Right renal pelvis (tissue), 4 donors: ENCODE data around the gene CACNA1C. TPM values are rescaled to one million over a fixed set of nuclear protein-coding genes. Genes with fewer than 3 reads are reported as not detected.
"Not testable (repeated sequence)": the region's sequence is repeated elsewhere in the genome, so short reads cannot be mapped to it uniquely, and the experiment has no call there.

Experiments
- DNase-seq, 4 donors: peaks; one replicate each; pipeline ENCODE4 v3.0.0-alpha.2; 2013; ENCODE audit warnings: low read depth in 4 of 4, low spot score in 3 of 4, missing footprints in 1 of 4
- polyA plus RNA-seq, 4 donors: library from polyadenylated mRNA; unstranded; fragments of 120-200 nt; gene quantifications; one replicate each; pipeline ENCODE4 v1.2.1, GENCODE V29; 2013; ENCODE audit not compliant: insufficient read length in 4 of 4

CACNA1C gene
- polyA plus RNA-seq, 4 donors: 7.6 to 8.6 (median 7.9) TPM

DNA sequence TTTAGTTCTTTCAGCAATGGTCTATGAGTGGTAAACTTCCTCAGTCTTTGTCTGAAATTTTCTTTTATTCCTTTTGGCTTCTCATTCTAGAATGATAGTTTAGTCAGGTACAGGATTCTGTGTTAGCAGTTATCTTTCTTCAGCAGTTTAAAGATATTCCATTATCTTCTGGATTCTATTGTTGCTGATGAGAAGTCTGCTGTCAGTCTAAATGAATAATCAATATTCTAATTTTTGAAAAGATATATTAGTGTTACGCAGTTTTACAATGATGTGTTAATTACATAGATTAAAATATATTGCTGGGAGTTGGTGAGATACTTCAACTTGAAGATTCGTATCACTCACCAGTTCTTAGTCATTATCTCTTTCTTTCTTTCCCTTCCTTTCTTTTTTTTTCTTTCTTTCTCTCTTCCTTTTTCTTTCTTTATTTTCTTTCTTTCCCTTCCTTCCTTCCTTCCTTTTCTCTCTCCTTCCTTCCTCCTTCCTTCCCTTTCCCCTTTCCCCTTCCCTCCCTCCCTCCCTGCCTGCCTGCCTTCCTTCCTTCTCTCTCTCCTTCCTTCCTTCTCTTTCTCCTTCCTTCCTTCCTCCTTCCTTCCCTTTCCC, 17.8 kb downstream of the CACNA1C start:
- no peak for DNase-seq

GRCh38 chr12:2074792-2075191, 22.0 kb downstream of the CACNA1C start:
- no peak for DNase-seq

DNA sequence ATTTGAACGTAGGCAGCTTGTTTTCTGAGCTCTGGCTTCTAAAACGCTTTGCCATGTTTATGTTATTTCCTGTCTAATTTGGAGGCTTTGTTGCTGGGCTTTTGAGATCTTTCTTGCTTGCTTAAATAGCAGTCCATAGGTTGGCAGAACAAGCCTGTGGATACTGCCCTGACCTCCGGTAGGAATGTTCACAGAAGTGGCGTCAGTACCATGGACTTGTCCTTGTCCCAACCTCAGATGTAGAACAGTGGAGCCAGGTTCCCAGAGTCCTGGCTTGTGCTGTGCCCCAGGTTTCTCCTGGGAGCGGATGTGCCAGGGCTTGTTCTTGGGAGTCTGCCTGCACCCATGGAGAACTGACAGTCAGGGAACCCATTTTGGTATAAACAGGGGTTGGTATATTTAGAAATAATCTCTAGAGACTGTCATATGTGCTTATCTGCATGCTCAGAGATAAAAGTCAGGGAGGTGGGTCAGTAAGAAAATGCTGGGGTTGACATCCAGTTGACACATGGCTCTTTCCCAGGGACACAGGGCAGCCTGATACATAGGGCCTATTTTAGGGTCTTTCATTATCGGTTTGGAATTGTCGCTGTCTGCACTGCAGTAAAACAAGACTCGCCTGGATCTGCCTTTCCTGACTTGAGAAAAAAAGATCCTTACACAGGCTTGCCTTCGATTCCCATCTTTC, 22.9 kb downstream of the CACNA1C start:
- DNase-seq: no peak

- DNase-seq: no peak
Measured at GRCh38 chr12:2076196-2076570, 23.4 kb downstream of the CACNA1C start.

DNA sequence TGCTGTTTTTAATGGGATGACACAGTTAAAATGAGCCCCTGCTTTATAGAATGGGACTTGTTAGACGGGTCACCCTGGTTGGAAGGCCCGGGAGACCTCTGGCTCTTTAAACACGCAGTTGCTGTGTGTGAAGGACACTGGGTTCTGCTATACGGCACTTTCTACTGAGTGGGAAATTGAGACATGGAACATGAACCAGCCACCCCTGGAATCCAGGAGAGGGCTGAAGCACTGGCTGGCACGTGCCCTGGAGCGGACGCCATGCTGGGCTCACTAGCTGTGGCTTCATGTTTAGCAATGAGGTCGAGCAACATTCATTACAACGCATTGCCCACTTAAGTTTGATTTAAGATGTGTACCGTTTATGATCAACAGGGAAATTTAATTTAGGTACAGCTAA, 23.9 kb downstream of the CACNA1C start:
- DNase-seq: no peak

- no peak for DNase-seq
Measured at GRCh38 chr12:2080604-2081003, 27.8 kb downstream of the CACNA1C start.

DNA sequence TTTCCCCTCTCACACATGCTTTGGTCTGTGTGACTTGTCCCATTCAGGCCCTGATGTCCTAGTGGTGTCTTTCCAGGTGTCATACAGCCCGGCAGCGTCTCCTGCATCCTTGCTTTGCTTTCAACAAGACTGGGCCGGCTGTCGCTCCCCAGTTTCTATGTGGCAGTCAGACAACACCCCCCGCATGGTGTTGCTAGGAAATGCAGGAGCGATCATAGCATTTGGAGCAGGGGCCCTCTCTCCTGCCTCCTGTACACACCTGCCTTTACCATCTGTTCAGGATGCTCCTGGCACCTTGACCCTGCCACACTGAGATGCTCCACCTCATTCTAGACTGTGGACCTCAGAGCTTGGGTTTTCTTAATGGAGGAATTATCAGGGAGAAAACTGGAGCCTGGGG, 29.5 kb downstream of the CACNA1C start:
- no peak for DNase-seq

DNA sequence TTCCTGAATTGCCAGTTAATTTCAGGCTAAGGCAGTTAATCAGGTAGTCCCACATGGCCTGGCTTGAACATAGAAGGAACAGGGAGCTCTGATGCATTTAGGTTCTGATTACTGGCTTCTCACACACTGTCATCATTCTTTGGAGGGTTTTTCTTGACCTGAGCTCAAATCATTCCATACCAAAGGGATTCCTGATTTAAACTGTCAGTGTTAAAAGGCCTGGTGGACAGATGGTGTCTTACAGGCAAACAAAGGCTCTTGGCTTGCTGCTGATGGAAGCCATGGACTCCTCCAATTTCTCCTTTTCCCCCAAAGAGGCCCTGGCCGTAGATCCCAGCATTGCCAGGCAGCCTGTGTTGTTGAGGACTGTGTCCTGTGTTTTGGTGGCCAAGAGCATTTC, 30.2 kb downstream of the CACNA1C start:
- no peak for DNase-seq

GRCh38 chr12:2083561-2083960, 30.8 kb downstream of the CACNA1C start:
- no peak for DNase-seq

DNA sequence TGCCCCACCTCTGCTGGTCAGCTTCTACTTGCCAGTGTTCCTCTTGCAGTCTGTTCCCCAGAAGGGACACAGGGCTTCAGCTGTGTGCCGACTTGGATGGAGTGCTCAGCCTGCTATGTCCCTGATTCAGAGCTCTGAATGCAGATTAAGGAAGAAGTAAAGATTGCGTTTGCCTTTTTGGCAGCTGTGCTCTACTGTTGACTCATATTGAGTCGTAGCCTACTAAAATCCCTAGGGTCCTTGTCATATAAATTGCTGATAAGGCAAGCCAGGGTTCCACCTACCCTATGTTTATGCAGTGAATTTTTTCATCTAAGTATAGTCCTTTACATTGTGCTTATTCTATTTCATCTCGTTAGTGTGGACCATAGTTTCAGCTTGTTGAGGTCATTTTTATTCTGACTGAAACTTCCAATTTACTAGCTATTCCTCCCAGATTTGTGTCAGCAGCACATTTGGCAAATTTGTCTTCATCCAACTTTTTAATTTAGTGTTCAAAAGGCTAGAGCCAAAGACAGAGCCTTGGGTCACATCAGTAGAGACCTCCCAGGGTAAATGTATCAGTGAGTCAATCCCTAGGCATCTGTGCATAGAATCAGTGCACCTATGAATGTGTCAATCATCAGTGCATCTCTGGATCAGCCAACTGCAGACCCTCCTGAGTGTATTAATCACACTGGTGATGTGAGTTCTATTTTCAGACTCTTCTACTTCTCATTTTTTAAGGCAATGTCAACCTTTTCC, 31.9 kb downstream of the CACNA1C start:
- no peak for DNase-seq

DNA sequence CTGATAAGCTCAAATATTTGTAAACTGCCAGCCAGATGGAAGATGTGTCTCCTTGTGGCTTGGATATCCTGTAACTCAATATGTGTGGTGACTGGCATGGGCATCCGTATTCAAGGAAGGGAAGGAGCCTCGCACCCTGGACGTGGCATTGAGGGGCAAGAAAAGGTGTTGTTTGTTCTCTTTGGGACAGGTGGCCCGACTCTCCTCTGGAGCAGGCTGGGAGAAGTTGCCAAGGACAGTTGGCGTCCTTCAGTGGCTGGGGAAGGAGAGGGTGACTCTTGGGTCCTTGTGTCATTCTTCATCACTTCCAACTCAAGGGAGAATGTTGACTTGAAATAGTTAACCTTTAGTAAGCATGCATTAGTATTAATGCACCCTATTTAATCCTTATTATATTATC, 39.6 kb downstream of the CACNA1C start:
- no peak for DNase-seq

DNA sequence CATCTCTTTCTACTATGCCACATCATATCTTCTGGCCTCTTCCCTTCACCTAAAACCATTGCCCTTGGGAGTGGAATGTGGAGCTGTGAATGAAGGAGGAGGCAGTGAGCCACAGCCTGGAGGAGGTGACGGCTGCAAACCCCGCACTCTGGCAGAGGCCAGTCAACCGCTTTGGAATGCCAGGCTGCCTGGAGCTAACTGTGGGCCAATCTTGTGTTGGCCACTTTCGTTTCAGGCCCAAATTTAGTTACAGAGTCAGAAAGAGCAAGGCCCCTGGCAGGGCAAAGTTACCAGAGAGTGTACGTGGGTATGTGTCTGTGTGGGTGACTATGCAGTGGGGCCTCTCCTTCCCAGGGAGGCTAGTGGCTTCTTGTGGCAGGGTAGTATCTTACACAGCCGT, 40.1 kb downstream of the CACNA1C start:
- DNase-seq: no peak

DNA sequence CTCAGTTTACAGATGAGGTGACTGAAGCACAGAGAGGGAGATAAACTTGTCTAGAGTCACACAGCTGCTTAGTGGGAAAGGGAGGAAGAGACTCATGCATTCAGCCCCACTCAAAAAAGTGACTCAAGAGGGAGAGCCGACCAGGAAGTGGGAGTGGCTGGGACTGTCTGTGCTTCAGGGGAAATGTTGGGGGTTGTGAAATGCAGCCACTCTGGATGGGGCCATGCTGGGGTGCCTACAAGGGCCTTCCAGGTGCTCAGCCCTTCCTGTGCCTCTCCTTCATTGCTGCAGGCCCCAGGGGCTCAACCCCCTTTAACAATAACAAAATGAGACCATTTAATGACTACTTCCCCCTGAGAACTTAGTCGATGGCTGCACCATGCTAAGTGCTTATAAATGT, 41.8 kb downstream of the CACNA1C start:
- no peak for DNase-seq

GRCh38 chr12:2095878-2096277, 43.1 kb downstream of the CACNA1C start:
- no peak for DNase-seq

DNA sequence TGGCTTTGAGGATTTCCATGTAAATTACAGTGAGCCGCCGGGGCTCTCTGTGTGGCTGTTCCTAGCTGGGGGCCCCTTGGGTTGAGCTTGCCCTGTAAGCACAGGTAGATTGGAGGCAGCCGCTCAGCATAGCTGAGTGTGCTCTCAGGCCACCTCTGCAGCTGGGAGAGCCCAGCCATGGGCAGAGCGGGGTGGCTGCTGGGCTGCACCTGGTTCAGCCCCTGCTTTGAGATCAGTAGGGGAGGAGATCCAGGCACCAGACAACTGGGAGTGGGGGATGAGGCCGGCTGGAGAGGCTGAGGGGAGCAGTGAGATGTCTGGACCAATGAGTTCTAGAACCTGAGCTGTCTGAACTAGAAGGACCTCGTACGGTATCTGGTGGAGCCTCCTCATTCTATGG, 44.8 kb downstream of the CACNA1C start:
- no peak for DNase-seq

DNA sequence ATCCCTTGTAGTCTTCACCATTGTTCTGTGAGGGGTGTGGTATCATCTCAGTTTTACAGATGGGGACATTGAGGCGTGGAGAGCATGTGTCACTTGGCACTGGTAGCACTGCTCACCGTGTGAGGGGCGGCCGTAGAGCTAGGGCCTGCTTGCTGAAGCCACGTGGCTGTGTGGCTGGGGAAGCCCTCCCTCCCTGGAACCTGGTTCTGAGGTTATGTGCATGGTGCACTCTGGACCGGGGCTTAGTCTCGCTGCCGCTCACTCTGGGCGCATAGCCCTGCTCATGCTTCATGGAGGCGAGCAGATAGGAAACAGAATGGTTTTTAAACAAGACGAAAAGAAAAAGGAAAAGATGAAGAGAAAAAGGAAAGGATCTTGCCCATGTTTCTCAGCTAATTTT, 46.1 kb downstream of the CACNA1C start:
- no peak for DNase-seq

DNA sequence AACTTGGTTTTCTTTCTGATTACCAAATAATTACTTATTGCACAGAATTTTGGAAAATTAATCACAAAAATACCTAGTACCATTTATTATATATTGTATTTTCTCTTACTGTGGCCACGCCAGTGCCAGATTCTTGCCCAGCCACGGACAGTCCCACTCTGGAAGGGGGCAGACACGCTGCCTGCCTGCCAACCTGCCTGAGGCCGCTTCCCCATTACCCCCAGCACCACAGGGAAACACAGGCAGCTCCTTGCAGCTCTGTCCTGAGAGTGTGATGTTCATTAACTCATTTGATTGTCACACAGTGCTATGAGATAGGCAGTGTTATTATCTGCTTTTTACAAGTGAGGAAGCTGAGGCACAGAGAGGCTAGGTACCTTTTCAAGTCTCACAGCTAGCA, 46.8 kb downstream of the CACNA1C start:
- no peak for DNase-seq

GRCh38 chr12:2101359-2101758, 48.6 kb downstream of the CACNA1C start:
- no peak for DNase-seq

- DNase-seq: no peak
Measured at GRCh38 chr12:2101771-2102170, 49.0 kb downstream of the CACNA1C start.

- DNase-seq: not testable (repeated sequence)
Measured at GRCh38 chr12:2102736-2103135, 49.9 kb downstream of the CACNA1C start.

GRCh38 chr12:2105387-2105786, 52.6 kb downstream of the CACNA1C start:
- not testable (repeated sequence) for DNase-seq

DNA sequence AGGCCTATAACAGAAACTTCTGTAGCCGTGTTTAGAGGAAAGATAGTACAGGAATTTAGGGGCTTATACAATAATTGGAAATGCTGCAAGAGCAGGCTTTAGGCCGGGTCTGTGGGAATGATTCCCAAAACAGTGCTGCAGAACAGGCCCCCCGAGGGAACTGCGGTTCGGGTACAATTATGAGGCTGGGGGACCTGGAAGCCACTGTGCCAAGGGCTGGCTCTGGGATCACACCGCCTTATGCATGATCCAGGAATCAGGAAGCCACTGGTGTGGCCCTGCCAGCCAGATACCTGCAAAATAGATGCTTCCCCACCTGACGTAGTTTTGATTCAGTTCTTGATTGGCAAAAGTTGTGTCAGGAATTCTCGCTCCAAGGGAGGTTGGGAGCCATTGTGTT, 55.4 kb downstream of the CACNA1C start:
- DNase-seq: no peak
